ENCODE results near the gene RPS13. TPM values are rescaled to one million over a fixed set of nuclear protein-coding genes. Genes with fewer than 3 reads are reported as not detected.
"Not testable (repeated sequence)": the region's sequence is repeated elsewhere in the genome, so short reads cannot be mapped to it uniquely, and the experiment has no call there.

Gene RPS13
- total and polyA plus RNA-seq, 10 of the 15 experiments (the other 5 are each of a cell fraction or from before 2014, with no cell fraction given) = 1,514 to 4,753 (median 1,995) TPM

GRCh38 chr11:17036666-17037658 lies 40.5 kb downstream of the RPS13 start:
- BruUV-seq (replicated peaks) = no TSS peak
- no peaks in the 10 kb centered on the region for H3K9me3 ChIP-seq (replicated peaks; ENCODE audit: control insufficient read depth, insufficient read depth, low read length)
- CTCF ChIA-PET = interaction anchor here (1.2 kb wide), 1 partner anchor 26 kb away, joined by 5 read pairs; no protein-coding TSS in a partner anchor

DNA sequence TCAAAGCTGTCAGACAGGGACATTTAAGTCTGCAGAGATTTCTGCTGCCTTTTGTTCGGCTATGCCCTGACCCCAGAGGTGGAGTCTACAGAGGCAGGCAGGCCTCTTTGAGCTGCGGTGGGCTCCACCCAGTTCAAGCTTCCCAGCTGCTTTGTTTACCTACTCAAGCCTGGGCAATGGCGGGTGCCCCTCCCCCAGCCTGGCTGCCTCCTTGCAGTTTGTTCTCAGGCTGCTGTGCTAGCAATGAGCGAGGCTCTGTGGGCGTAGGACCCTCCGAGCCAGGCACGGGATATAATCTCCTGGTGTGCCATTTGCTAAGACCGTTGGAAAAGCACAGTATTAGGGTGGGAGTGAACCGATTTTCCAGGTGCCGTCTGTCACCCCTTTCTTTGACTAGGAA lies 43.4 kb downstream of the RPS13 start:
- H3K9ac ChIP-seq (ENCODE audit: control insufficient read depth, insufficient read depth, low read length); H3K36me3 ChIP-seq (ENCODE audit: control insufficient read depth in 2 of 2, insufficient read depth in 2 of 2, low read length in 1 of 2); H2AFZ ChIP-seq (ENCODE audit: control insufficient read depth, low read depth, low read length); H3K27me3 ChIP-seq (replicated peaks in 1 of 2; ENCODE audit: control insufficient read depth in 2 of 2, insufficient read depth in 2 of 2, low read length in 1 of 2); H3K4me3 ChIP-seq; intact Hi-C loops (cut with micrococcal nuclease; ENCODE audit: unreplicated experiment); BruUV-seq (replicated peaks); SMC1A ChIA-PET (ENCODE audit: uncharacterized antibody, unreplicated experiment); H3K4me1 ChIP-seq (ENCODE audit: control insufficient read depth, insufficient read depth, low read length); FAIRE-seq; H3K27ac ChIP-seq (ENCODE audit: control insufficient read depth, insufficient read depth); RAD21 ChIA-PET (ENCODE audit: unreplicated experiment); ATAC-seq; POLR2A ChIA-PET; H4K20me1 ChIP-seq (ENCODE audit: control insufficient read depth, insufficient read depth); in situ Hi-C loops (cut with MboI); H3K79me2 ChIP-seq (ENCODE audit: control insufficient read depth, insufficient read depth, low read length); DNase-seq (ENCODE audit: low read depth, low spot score); CTCF ChIA-PET; H3K9me3 ChIP-seq (replicated peaks; ENCODE audit: control insufficient read depth, insufficient read depth, low read length); H3K4me2 ChIP-seq (ENCODE audit: control insufficient read depth, insufficient read depth): not testable (repeated sequence)
- 50% methylated on average over 7 of the region's 10 CpGs for WGBS (ENCODE audit: insufficient coverage, insufficient replicate concordance, low lambda C conversion rate, missing lambda C conversion rate)

More at GRCh38 chr11:17036666-17037658, 40.5 kb downstream of the RPS13 start:
- no peaks in the 10 kb centered on the region for H3K4me1 ChIP-seq (ENCODE audit: control insufficient read depth, insufficient read depth, low read length)
- no peaks in the 10 kb centered on the region for H4K20me1 ChIP-seq (ENCODE audit: control insufficient read depth, insufficient read depth)
- SMC1A ChIA-PET (ENCODE audit: uncharacterized antibody, unreplicated experiment) = no interaction called here
- 30% methylated on average over 6 of the region's 6 CpGs for WGBS (ENCODE audit: insufficient coverage, insufficient replicate concordance, low lambda C conversion rate, missing lambda C conversion rate)
- H3K9ac ChIP-seq (ENCODE audit: control insufficient read depth, insufficient read depth, low read length) = no peak overlapping the region
- no peak overlapping the region for H3K4me3 ChIP-seq
- TF ChIP-seq, protein P1, sequence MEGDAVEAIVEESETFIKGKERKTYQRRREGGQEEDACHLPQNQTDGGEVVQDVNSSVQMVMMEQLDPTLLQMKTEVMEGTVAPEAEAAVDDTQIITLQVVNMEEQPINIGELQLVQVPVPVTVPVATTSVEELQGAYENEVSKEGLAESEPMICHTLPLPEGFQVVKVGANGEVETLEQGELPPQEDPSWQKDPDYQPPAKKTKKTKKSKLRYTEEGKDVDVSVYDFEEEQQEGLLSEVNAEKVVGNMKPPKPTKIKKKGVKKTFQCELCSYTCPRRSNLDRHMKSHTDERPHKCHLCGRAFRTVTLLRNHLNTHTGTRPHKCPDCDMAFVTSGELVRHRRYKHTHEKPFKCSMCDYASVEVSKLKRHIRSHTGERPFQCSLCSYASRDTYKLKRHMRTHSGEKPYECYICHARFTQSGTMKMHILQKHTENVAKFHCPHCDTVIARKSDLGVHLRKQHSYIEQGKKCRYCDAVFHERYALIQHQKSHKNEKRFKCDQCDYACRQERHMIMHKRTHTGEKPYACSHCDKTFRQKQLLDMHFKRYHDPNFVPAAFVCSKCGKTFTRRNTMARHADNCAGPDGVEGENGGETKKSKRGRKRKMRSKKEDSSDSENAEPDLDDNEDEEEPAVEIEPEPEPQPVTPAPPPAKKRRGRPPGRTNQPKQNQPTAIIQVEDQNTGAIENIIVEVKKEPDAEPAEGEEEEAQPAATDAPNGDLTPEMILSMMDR (IDR thresholded peaks at IDR 0.05 in 2 of 3, conservative IDR thresholded peaks at IDR 0.05 in 1 of 3; ENCODE audit: control insufficient read depth in 2 of 3, extremely low read depth in 1 of 3, insufficient read depth in 1 of 3, low read depth in 3 of 3, low read length in 3 of 3) = peak; percentile 5 to 19 (median 6); a peak in 1 of 6 replicates
- TF ChIP-seq RAD21 (IDR thresholded peaks at IDR 0.05; ENCODE audit: insufficient read depth, low read depth, low read length) (peak; percentile 9; the same call in 1 of the 2 replicates), SMC3 (IDR thresholded peaks at IDR 0.05; ENCODE audit: borderline replicate concordance, low read length) (no peak)
- H2AFZ ChIP-seq (ENCODE audit: control insufficient read depth, low read depth, low read length) = no peak overlapping the region
- no peaks in the 10 kb centered on the region for H3K27me3 ChIP-seq (replicated peaks in 1 of 2; ENCODE audit: control insufficient read depth in 2 of 2, insufficient read depth in 2 of 2, low read length in 1 of 2)
- POLR2A ChIA-PET = no interaction called here
- H3K4me2 ChIP-seq (ENCODE audit: control insufficient read depth, insufficient read depth) = no peak overlapping the region
- no peak overlapping the region for H3K27ac ChIP-seq (ENCODE audit: control insufficient read depth, insufficient read depth)
- FAIRE-seq (no peak), DNase-seq (ENCODE audit: low read depth, low spot score) (no peak), ATAC-seq (peak; percentile 37; the same call in 2 of the 3 replicates)
- H3K79me2 ChIP-seq (ENCODE audit: control insufficient read depth, insufficient read depth, low read length) = no peaks in the 10 kb centered on the region
- intact Hi-C loops (cut with micrococcal nuclease; ENCODE audit: unreplicated experiment) = no loop called here
- in situ Hi-C loops (cut with MboI) = no loop called here
- RAD21 ChIA-PET (ENCODE audit: unreplicated experiment) = no interaction called here
- no peaks in the 10 kb centered on the region for H3K36me3 ChIP-seq (ENCODE audit: control insufficient read depth in 2 of 2, insufficient read depth in 2 of 2, low read length in 1 of 2)
